IPS DF 19.7 (cell line): ENCODE data around the gene PAFAH1B2.
"Not testable (repeated sequence)": the region's sequence is repeated elsewhere in the genome, so short reads cannot be mapped to it uniquely, and the experiment has no call there.

Source experiments
- DNase-seq: peaks from one replicate; pipeline ENCODE4 v3.0.0-alpha.2; 2013; ENCODE audit warnings: low read depth, low spot score

The PAFAH1B2 gene

GRCh38 chr11:117201658-117202305 lies 57.7 kb downstream of the PAFAH1B2 start:
- DNase-seq: no peak

GRCh38 chr11:117202386-117203068 lies 58.4 kb downstream of the PAFAH1B2 start:
- DNase-seq: no peak

DNA sequence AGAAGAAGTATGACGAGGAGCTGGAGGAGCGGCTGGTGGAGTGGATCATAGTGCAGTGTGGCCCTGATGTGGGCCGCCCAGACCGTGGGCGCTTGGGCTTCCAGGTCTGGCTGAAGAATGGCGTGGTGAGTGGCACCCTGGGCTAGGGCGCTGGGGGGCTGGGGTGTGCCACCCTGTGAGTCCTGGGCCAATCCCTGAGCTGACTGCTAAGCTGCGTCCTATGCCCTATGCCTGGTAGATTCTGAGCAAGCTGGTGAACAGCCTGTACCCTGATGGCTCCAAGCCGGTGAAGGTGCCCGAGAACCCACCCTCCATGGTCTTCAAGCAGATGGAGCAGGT lies 59.0 kb downstream of the PAFAH1B2 start:
- no peak for DNase-seq

DNA sequence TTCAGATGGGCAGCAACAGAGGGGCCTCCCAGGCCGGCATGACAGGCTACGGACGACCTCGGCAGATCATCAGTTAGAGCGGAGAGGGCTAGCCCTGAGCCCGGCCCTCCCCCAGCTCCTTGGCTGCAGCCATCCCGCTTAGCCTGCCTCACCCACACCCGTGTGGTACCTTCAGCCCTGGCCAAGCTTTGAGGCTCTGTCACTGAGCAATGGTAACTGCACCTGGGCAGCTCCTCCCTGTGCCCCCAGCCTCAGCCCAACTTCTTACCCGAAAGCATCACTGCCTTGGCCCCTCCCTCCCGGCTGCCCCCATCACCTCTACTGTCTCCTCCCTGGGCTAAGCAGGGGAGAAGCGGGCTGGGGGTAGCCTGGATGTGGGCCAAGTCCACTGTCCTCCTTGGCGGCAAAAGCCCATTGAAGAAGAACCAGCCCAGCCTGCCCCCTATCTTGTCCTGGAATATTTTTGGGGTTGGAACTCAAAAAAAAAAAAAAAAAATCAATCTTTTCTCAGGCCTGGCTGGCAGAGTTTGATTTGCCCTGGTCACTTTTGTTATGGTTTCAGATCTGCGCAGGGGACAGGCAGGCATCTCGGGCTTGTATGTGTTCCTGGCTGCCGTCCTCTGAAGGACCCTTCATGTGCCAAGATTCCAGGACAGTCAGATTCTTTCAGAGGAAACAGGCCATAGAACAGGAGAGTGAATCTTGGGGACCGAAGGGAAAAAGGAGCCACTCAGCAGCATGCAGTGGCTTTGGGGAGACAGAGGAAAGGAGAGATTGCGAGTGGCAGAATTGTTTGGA lies 60.4 kb downstream of the PAFAH1B2 start:
- DNase-seq: no peak

DNA sequence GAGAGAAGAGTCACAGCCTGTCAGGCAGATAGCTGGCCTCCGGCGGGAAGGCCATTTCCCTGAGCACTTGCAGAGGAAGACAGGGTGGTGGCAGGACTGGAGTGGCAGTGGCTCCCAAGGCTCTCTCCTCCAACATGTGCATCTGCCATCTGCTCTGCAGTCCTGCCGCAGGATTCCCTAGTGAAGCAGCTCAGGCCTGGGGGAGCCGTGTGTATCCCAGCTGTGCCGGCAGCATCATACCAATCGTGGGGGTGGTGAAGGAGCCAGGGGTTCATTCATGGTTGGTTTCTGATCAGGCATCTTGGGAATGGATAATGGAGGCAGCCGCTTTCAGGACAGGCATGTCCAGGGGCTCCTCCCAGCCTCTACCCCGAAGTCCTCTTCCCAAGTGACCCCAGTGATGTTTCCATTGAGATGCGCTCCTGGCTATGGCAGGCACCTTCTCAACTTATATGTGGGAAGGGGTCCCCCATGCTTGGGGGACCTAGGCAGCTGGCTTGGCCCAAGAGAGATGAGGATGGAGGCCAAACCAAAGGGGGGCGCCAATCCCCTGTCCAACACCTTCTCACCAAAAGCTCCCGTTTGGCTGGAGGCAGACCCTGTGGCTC lies 61.2 kb downstream of the PAFAH1B2 start:
- no peak for DNase-seq

GRCh38 chr11:117206111-117206510 lies 62.0 kb downstream of the PAFAH1B2 start:
- DNase-seq: not testable (repeated sequence)

GRCh38 chr11:117206859-117207258 lies 62.8 kb downstream of the PAFAH1B2 start:
- DNase-seq: not testable (repeated sequence)

GRCh38 chr11:117207481-117207880 lies 63.4 kb downstream of the PAFAH1B2 start:
- DNase-seq: not testable (repeated sequence)

DNA sequence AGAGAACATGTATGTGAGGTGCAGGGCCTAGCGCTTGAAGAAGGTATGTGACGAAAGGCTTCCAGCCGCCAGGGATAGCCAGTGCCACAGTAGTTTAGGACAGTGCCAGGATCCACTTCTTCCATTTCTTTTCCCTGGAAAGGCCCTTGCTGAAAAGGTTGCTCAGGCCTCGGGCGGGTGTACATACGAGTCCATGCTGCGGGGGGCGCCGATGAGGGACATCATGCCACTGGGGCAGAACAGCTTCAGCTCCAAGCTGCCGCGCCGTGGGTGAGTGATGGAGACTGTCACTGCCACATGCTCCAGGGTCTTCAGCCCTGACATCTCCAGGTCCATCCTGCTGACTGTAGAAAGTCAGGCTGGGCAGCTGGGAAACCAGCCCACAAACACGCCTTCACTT lies 64.6 kb downstream of the PAFAH1B2 start:
- DNase-seq: not testable (repeated sequence)

GRCh38 chr11:117209351-117210125 lies 65.5 kb downstream of the PAFAH1B2 start:
- DNase-seq: not testable (repeated sequence)

- DNase-seq: no peak
Observed at GRCh38 chr11:117210620-117211019, 66.5 kb downstream of the PAFAH1B2 start.

- DNase-seq: no peak
Observed at GRCh38 chr11:117212697-117213355, 68.7 kb downstream of the PAFAH1B2 start.

DNA sequence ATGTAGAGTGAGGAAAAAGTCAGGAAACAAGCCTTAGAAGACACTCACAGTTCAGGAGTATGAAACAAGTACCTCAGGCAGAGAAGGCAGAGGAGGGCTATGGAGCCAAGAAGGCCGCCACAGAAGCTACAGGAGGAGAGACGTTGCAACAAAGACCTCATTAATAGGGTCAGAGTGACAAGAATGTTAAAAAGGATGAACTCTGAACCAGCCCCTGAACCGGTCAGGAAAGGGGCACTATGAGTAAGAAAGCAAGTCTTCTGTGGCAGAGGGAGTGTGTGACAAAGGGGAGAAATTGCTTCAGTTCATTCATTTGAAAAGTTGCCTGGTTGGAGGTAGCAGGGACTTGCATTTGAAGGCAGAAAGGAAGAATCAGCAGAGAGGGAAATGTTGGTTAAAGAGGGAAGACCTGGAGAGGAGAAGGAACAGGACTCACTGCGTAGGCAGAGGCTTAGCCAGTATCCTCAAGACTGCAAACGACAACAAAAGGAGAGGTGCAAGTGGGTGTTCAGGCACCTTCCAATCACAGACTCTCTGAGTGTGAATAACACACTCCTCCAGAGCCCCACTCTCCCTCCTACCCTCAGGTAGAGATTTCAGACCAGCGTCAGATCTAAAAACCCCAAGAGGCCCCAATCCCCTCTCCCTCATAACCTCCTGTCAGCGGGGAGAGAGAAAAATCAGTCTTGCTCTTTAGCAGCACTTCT lies 70.5 kb downstream of the PAFAH1B2 start:
- DNase-seq: no peak

- no peak for DNase-seq
Observed at GRCh38 chr11:117217141-117218084, 73.3 kb downstream of the PAFAH1B2 start.

DNA sequence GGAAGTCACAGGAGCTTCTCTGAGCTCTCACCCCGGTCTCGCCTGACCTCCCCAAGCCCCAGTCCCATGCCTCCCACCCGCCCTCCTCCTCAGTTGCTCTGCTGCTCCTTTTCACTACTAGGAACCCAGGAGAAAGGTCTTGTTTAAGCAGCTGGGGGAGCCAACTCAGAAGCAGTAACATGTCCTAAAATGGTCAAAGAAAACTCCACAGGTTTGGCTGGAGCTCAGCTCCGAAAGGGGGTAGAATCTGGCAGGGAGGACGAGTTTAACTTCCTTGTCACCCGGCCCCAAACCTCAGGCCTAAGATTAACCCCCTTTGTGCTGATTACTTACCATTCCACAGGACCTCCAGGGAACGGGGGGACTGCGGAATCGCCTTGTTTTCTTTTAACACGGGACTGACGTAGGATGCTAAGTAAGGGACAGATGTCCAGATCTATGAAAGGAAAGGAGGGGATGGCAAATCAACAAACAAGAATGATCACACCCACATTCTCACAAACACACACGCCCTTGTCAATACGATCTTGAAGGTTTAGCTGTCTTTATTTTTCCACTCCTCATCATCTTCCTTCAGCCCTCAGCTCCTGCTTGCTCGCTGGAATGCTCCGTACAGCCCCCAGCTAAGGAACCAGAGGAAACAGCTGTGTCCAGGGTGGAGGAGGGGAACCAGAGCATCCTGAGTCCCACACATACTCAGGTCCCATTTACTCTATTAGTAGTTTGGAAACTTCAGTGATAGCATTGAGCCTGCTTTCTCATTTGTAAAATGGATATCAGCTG lies 74.2 kb downstream of the PAFAH1B2 start:
- DNase-seq: no peak

DNA sequence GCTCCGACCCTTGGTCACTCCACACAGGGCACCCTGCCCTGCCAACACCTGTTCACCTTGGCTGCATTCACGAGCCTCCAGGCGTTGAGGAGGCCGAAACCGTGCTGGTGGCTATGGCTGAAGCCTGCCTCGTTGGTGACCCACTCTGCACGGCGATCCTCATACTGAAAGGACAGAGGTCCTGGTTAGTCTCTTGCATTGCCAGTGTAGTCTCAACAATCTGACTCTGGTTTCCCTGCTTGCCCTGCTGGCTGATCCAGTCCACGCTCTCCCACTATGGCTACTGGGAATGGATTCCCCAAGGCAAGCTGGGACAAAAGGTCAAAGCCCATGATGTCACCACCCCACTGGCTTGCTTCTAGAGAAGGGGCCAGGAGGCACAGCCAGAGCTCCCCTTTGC lies 74.9 kb downstream of the PAFAH1B2 start:
- DNase-seq: no peak

- DNase-seq: no peak
Observed at GRCh38 chr11:117219455-117219854, 75.4 kb downstream of the PAFAH1B2 start.

- DNase-seq: no peak
Observed at GRCh38 chr11:117219995-117220394, 75.9 kb downstream of the PAFAH1B2 start.
